Caki2 (cell line): ENCODE data around the gene NHSL1. TPM values are rescaled to one million over a fixed set of nuclear protein-coding genes. Genes with fewer than 3 reads are reported as not detected.

Experiments used
- DNase-seq: peaks from one replicate; pipeline ENCODE4 v3.0.0-alpha.2; 2015; ENCODE audit warnings: low read depth
- in situ Hi-C: cut with HindIII; loops from 2 replicates; pipeline ENCODE4 v1.10.0; 2016; ENCODE audit warnings: low sequenced_read_pairs, low pct_unique_long_range_greater_than_20kb, mixed read lengths
- total RNA-seq: library from RNA; depleted of rRNA; stranded (reverse); fragments of >200 nt; shearing (Covaris generic); gene quantifications from 2 replicates; pipeline ENCODE4 v1.2.3, GENCODE V29; 2014; ENCODE audit warnings: low replicate concordance

NHSL1 gene
- total RNA-seq, 1 experiment from 2014 or later: 2.5 TPM

- in situ Hi-C loops: no loop called here
- no peak for DNase-seq
Observed at GRCh38 chr6:138397128-138398122, 101.9 kb downstream of the NHSL1 start.

DNA sequence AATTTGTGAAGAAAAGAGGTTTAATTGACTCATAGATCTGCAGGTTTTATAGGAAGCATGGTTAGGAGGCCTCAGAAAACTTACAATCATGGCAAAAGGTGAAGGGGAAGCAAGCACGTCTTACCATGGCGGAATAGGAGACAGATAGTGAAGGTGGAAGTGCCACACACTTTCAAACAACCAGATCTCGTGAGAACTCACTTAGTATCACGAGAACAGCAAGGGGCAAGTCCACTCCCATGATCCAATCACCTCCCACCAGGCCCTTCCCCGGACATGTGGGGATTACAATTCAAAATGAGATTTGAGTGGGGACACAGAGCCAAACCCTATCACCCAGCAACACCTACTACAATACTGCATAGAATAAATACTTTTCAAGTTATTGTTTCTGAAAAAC is 102.6 kb downstream of the NHSL1 start:
- in situ Hi-C loops: no loop called here
- no peak for DNase-seq

DNA sequence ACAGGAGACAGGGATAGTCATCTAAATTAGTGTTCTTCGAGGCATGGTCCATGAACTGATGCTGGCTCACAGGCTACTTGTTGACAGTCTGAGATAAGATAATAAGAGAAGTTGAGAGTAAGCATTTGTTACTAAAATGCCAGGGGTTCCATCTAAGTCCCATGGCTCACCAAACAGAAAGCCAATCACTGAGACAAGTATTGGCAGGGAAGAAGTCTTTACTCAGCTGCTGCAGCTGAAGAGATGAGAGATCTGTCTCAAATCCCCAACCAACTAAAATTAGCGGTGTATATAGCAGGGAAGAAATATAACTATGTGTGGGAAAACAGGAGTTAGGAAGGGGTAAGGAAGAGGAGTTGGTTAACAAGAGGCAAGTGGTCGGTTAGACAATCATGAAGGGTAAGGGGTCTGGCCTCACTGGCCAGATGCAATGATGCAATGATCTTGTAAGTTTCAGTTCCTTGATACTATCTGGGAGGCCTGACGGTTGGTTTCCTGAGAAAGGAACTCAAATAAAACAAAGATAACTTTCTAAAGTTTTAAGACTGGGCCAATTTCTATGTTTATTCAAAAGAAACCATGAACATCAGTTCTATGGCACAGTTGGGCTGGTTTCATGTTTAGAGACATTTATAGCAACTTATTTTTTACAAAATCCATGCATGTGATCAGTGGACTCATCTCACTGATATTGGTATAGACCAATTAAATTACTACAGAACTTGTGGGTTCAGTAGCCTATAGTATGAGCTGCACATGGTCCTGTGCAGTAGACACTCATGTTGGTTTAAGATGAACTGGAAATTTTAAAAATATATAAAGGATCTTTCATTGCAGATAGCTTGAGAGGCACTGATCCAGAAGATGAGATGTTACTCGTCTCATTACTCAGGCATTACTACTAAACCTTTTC is 105.2 kb downstream of the NHSL1 start:
- DNase-seq: no peak
- in situ Hi-C loops: no loop called here

DNA sequence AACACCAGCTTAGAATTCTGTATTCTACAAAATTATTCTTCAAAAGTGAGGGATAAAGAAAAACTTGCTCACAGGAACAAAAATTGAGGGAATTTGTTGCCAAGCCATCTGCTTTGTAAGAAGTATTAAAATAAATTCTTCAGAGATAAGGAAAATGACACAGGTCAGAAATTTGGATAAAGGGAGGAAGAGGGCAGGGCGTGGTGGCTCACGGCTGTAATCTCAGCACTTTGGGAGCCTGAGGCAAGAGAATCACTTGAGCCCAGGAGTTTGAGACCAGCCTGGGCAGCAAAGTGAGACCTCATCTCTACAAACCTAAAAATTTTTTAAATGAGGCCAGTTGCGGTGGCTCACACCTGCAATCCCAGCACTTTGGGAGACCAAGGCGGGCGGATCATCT is 109.7 kb downstream of the NHSL1 start:
- DNase-seq: no peak
- in situ Hi-C loops: no loop called here

- in situ Hi-C loops: no loop called here
- DNase-seq: no peak
Observed at GRCh38 chr6:138387577-138388368, 111.5 kb downstream of the NHSL1 start.

DNA sequence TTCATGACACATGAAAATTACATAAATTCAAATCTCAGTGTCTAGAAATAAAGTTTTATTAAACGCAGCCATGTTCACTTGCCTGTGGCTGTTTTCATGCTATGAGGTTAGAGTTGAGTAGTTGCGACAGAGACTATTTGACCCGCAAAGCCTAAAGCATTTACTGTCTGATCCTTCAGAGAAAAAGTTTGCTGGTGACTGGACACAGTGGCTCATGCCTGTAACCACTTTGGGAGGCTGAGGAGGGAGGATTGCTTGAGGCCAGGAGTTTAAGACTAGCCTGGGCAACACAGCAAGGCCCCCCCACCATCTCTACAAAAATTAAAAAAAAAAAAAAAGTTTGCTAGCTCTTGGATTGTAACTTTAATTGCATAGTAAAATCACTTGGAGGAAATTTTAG is 112.4 kb downstream of the NHSL1 start:
- in situ Hi-C loops: no loop called here

GRCh38 chr6:138383776-138384175 is 115.5 kb downstream of the NHSL1 start:
- no peak for DNase-seq
- in situ Hi-C loops: no loop called here

More for the DNA sequence above, 112.4 kb downstream of the NHSL1 start:
- no peak for DNase-seq

GRCh38 chr6:138382498-138383265 is 116.6 kb downstream of the NHSL1 start:
- in situ Hi-C loops: no loop called here
- DNase-seq: no peak

DNA sequence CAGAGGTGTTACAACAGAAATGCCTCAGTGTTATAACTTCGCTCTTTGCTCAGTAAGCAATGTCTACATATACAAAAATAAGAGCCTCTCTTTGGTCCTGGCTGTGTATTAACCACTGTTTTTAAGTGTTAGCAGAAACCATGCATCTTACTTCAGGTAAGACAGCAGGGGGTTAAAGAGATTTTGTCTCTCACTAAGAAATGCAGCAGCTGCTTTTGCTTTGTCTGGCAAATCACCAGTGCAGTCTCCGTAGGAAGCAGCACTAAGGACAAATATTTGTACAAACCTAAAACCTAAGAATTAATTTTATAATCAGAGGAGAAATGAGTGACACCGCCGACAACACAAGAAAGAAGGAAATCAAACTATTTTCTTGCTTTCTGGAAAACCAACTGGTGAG is 120.8 kb downstream of the NHSL1 start:
- in situ Hi-C loops: no loop called here
- DNase-seq: no peak

DNA sequence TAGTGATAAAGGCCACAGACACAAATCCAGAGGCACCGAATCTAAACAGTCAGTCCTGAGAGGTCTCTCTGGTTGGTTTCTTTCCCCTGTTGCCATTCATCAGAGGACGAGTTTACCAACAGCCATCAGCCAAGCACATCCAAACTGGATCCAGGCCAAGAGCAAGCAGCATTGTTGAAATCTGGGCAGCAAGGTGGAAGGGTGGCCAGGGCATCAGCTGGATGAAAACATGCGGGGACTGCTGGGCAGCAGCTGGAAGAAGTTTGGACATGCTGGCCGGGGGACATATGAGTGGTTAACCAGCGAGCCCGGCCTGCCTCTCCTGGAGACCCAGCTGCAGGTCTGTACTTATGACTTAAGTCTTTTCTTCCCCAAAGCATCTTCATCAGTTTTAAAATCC is 121.5 kb downstream of the NHSL1 start, which contains the start of gene SMIM28:
Gene SMIM28, plus strand, starts transcription at position 62 of the 400 bp plus-strand sequence. Its CDS starts 168 bp downstream, at position 230.
- DNase-seq: no peak
- in situ Hi-C loops: no loop called here

GRCh38 chr6:138377042-138377441 is 122.3 kb downstream of the NHSL1 start:
- in situ Hi-C loops: no loop called here
- DNase-seq: no peak

DNA sequence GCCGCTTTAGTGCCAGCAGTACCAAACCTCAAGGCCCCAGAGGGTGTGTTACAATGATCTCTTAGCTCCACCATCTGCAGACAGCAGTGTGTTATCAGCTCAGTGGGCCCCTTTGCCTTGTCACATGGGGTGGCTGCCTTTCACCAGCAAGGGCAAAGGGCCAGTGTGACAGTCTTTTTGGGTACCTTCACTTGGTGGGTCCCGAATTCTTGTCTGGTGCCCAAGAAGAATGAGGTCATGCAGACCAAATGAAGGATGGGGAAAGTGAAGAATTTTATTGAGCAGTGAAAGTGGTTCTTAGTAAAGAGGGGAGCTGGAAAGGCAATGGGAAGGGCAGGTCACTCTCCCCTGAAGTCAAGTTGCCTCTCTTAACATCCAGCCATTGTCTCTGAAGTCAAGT is 124.5 kb downstream of the NHSL1 start:
- in situ Hi-C loops: no loop called here
- DNase-seq: no peak

DNA sequence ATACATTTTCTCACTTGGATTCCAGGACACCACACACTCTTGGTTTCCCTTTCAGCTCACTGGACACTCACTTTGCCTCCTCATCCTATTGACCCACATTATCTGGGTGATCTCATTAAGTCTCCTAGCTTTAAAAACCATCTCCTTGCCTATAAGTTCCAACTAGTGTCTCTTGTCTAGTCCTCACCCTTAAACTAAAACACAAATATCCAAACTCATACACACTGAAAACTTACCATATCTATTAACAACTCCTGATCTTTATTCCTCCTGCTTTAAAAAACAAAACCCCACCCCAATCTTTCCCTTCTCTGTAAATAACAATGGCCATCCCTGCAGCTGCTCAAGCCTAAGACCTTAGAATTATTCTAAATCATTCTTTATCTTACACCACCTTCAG is 125.1 kb downstream of the NHSL1 start:
- DNase-seq: no peak
- in situ Hi-C loops: no loop called here

DNA sequence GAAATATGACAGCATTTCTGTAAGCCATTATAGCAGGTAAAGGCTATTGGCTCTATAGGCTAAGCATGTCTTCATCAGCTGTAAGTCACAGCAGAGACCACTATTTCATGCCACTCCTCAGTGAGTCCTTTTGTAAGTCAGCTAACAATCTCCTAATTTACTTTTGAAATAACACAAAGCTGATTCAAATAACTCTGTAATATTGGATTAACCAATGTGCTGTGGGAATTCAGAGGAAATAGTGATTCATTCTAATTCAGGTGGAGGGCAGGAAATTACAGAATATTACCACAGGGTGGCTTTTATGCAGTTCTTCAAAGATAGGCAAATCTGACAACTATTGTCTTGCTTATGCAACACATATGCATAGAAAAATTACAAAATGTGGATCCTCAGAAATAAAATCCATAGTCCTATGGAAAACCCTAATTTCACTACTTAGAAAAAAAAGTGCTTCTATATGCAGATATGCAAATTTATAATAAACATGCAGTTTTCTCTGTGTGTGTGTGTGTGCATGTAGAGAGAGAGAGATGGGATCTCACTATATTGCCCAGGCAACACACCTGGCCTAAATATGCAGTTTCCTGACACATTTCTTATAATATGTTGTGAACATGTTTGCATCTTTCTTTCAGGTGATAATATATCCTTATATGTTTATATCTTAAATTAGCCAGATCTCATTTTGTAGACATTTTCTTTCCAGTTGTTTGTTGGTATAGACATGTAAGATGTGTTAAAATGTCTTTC is 126.4 kb downstream of the NHSL1 start:
- no peak for DNase-seq
- in situ Hi-C loops: no loop called here
